Measurements from ENCODE around the gene SEMA7A.

- TF ChIP-seq CTCF (IDR thresholded peaks at IDR 0.05; ENCODE audit: poor library complexity) (no peak), EZH2phosphoT487 (IDR thresholded peaks at IDR 0.05; ENCODE audit: low read depth, severe bottlenecking, unreplicated experiment) (no peak), EZH2 (IDR thresholded peaks at IDR 0.05; ENCODE audit: borderline replicate concordance) (no peak)
These were observed 24.7 kb upstream of the SEMA7A start for GRCh38 chr15:74458473-74458872.

Measured in hepatocyte (in vitro differentiated cells).